HG03066 (cell line): Measurements from ENCODE around the gene P4HA2.
"Not testable (repeated sequence)": the region's sequence is repeated elsewhere in the genome, so short reads cannot be mapped to it uniquely, and the experiment has no call there.

ENCODE experiments used
- ATAC-seq: cut with Tn5 transposase; IDR thresholded peaks from one replicate; pipeline ENCODE4 v1.9.1; 2021; ENCODE audit warnings: low read depth; ENCODE audit not compliant: unreplicated experiment

The P4HA2 gene

DNA sequence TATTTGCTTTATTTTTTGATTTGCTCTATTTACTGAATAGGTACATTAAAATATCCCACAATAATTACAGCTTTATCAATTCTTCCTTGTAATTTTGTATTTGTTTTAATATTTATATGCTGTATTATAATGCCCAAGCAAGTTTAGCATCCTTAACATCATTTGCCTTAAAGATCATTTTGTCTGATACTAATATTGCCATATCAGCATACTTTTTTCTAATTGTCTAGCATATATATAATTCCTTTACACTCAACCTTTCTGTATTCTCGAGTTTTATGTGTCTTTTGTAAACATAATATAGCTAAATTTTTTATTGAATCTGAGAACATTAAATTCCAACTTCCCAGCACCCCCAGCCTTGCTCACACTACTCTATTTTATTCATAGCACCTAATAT, 64.7 kb downstream of the P4HA2 start:
- ATAC-seq = no peak

DNA sequence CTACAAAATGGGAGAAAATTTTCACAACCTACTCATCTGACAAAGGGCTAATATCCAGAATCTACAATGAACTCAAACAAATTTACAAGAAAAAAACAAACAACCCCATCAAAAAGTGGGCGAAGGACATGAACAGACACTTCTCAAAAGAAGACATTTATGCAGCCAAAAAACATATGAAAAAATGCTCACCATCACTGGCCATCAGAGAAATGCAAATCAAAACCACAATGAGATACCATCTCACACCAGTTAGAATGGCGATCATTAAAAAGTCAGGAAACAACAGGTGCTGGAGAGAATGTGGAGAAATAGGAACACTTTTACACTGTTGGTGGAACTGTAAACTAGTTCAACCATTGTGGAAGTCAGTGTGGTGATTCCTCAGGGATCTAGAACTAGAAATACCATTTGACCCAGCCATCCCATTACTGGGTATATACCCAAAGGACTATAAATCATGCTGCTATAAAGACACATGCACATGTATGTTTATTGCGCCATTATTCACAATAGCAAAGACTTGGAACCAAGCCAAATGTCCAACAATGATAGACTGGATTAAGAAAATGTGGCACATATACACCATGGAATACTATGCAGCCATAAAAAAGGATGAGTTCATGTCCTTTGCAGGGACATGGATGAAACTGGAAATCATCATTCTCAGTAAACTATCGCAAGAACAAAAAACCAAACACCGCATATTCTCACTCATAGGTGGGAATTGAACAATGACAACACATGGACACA, 65.9 kb downstream of the P4HA2 start:
- ATAC-seq = not testable (repeated sequence)

DNA sequence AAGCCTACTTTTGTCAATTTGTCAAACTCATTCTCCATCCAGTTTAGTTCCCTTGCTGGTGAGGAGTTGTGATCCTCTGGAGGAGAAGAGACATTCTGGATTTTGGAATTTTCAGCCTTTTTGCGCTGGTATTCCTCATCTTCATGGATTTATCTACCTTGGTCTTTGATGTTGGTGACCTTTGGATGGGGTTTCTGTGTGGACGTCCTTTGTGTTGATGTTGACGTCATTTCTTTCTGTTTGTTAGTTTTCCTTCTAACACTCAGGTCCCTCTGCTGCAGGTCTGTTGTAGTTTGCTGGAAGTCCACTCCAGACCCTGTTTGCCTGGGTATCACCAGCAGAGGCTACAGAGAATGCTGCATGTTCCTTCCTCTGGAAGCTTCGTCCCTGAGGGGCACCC, 71.2 kb downstream of the P4HA2 start:
- ATAC-seq = no peak

- ATAC-seq = no peak
These were observed 77.1 kb downstream of the P4HA2 start for GRCh38 chr5:132150565-132150964.

DNA sequence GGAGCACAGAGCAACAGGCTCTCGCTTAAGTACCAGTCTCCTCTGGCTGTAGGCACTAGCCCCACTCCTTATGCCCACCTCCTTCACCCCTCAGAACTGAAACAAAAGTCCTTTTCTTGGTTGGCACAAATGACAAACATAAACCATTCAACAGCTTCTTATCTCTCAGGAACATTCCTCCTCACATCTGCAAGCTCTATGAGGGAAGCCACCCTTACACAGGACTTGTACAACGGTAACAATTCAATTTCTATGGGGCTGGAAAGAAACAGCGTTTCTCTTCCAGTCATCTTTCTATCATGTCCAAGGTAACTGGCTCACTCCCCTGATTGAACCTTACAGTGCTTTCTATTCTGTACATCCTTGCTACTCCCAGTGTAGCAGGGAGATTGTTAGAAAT, 80.0 kb downstream of the P4HA2 start:
- ATAC-seq = no peak

- not testable (repeated sequence) for ATAC-seq
These were observed 82.3 kb downstream of the P4HA2 start for GRCh38 chr5:132145326-132145725.

GRCh38 chr5:132143148-132143547, 84.5 kb downstream of the P4HA2 start:
- no peak for ATAC-seq

DNA sequence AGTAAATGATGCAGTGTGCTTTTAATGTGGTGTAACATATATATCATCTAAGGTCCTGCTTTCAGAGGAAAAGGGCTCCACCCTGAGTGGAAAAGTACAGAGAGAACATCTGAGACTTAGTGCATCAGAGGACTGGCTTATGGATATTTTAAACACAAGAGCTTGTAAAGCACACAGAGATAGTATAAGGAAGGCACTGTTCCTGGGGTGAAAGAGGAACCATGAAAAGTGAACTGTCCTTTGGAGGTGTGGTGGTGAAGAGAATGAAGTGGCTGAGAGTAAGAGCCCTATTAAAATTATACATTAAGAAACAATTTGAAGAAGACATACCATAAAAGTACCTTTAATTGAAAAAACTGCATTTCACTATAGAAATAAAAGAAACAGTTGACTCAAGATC, 85.2 kb downstream of the P4HA2 start:
- ATAC-seq = no peak
